Measurements from ENCODE around the gene VASP. TPM values are rescaled to one million over a fixed set of nuclear protein-coding genes. Genes with fewer than 3 reads are reported as not detected.
A peak's percentile ranks its signal among the peaks of the same experiment; 100 is the strongest.

The VASP gene
- polyA plus RNA-seq, 4 donors = 46.7 to 61.9 (median 48.8) TPM

- no peak for DNase-seq (ENCODE audit: low read depth in 4 of 4, low spot score in 2 of 4)
Measured at GRCh38 chr19:45547211-45547770, 40.0 kb downstream of the VASP start.

- DNase-seq (ENCODE audit: low read depth in 4 of 4, low spot score in 2 of 4) = no peak
Measured at GRCh38 chr19:45547965-45548609, 40.8 kb downstream of the VASP start.

GRCh38 chr19:45553464-45553863 is 46.2 kb downstream of the VASP start:
- peak in 3 of 4 donors; percentile 26 to 35 (median 32) for DNase-seq (ENCODE audit: low read depth in 4 of 4, low spot score in 2 of 4)

- no peak for DNase-seq (ENCODE audit: low read depth in 4 of 4, low spot score in 2 of 4)
Measured at GRCh38 chr19:45554481-45554880, 47.2 kb downstream of the VASP start.

GRCh38 chr19:45556835-45557234 is 49.6 kb downstream of the VASP start:
- no peak for DNase-seq (ENCODE audit: low read depth in 4 of 4, low spot score in 2 of 4)

GRCh38 chr19:45558399-45558878 is 51.2 kb downstream of the VASP start:
- DNase-seq (ENCODE audit: low read depth in 4 of 4, low spot score in 2 of 4) = peak in 3 of 4 donors; percentile 15 to 24 (median 23)

GRCh38 chr19:45560038-45560437 is 52.8 kb downstream of the VASP start:
- DNase-seq (ENCODE audit: low read depth in 4 of 4, low spot score in 2 of 4) = no peak

GRCh38 chr19:45560686-45561085 is 53.4 kb downstream of the VASP start:
- no peak for DNase-seq (ENCODE audit: low read depth in 4 of 4, low spot score in 2 of 4)

GRCh38 chr19:45564131-45564780 is 57.0 kb downstream of the VASP start:
- no peak for DNase-seq (ENCODE audit: low read depth in 4 of 4, low spot score in 2 of 4)

GRCh38 chr19:45567609-45568008 is 60.3 kb downstream of the VASP start:
- no peak for DNase-seq (ENCODE audit: low read depth in 4 of 4, low spot score in 2 of 4)

GRCh38 chr19:45568732-45569131 is 61.5 kb downstream of the VASP start:
- DNase-seq (ENCODE audit: low read depth in 4 of 4, low spot score in 2 of 4) = no peak

- no peak for DNase-seq (ENCODE audit: low read depth in 4 of 4, low spot score in 2 of 4)
Measured at GRCh38 chr19:45569619-45570421, 62.5 kb downstream of the VASP start.

GRCh38 chr19:45571457-45572220 is 64.4 kb downstream of the VASP start:
- DNase-seq (ENCODE audit: low read depth in 4 of 4, low spot score in 2 of 4) = no peak

GRCh38 chr19:45574526-45574925 is 67.2 kb downstream of the VASP start:
- no peak for DNase-seq (ENCODE audit: low read depth in 4 of 4, low spot score in 2 of 4)

GRCh38 chr19:45575216-45575615 is 67.9 kb downstream of the VASP start:
- DNase-seq (ENCODE audit: low read depth in 4 of 4, low spot score in 2 of 4) = no peak

Other genes with a start within 250 kb of the VASP start
- under 1 TPM; 0.29 to 0.88 (median 0.57) TPM for gene CKM, start 184.6 kb upstream of the VASP start, polyA plus RNA-seq (ENCODE audit: insufficient read length in 4 of 4)
- 1 to 10 TPM in 3 of 4 donors, under 1 TPM in 1; 0.93 to 2.5 (median 1.9) TPM for gene KLC3, start 166.7 kb upstream of the VASP start, polyA plus RNA-seq (ENCODE audit: insufficient read length in 4 of 4)
- 10 to 100 TPM; 31.8 to 44.1 (median 36.8) TPM for gene ERCC2, start 136.9 kb upstream of the VASP start, polyA plus RNA-seq (ENCODE audit: insufficient read length in 4 of 4)
- gene PPP1R13L, start 102.4 kb upstream of the VASP start, polyA plus RNA-seq (ENCODE audit: insufficient read length in 4 of 4) = 10 to 100 TPM in 2 of 4 donors, 1 to 10 TPM in 2; 7.5 to 16.5 (median 9.7) TPM
- gene POLR1G, start 100.8 kb upstream of the VASP start, polyA plus RNA-seq (ENCODE audit: insufficient read length in 4 of 4) = 1 to 10 TPM; 3.2 to 5.3 (median 4.1) TPM
- 10 to 100 TPM; 69.2 to 98.2 (median 91.8) TPM for gene ERCC1, start 83.6 kb upstream of the VASP start, polyA plus RNA-seq (ENCODE audit: insufficient read length in 4 of 4)
- gene FOSB, start 39.5 kb upstream of the VASP start, polyA plus RNA-seq (ENCODE audit: insufficient read length in 4 of 4) = 10 to 100 TPM in 2 of 4 donors, 1 to 10 TPM in 2; 3.2 to 83.2 (median 8.8) TPM
- 1 to 10 TPM; 7.2 to 9.6 (median 8.8) TPM for gene RTN2, start 10.4 kb upstream of the VASP start, polyA plus RNA-seq (ENCODE audit: insufficient read length in 4 of 4)
- gene PPM1N, start 9.0 kb upstream of the VASP start, polyA plus RNA-seq (ENCODE audit: insufficient read length in 4 of 4) = under 1 TPM; 0.22 to 0.62 (median 0.34) TPM
- gene OPA3, start 77.3 kb downstream of the VASP start, polyA plus RNA-seq (ENCODE audit: insufficient read length in 4 of 4) = 10 to 100 TPM in 3 of 4 donors, 1 to 10 TPM in 1; 9.7 to 13.3 (median 10.6) TPM
- 1 to 10 TPM; 3.7 to 5.4 (median 4.2) TPM for gene GPR4, start 94.7 kb downstream of the VASP start, polyA plus RNA-seq (ENCODE audit: insufficient read length in 4 of 4)
- gene EML2, start 131.9 kb downstream of the VASP start, polyA plus RNA-seq (ENCODE audit: insufficient read length in 4 of 4) = 10 to 100 TPM; 17.7 to 30.8 (median 23.5) TPM
- gene GIPR, start 160.7 kb downstream of the VASP start, polyA plus RNA-seq (ENCODE audit: insufficient read length in 4 of 4) = 1 to 10 TPM in 2 of 4 donors, under 1 TPM in 2; 0.59 to 1.8 (median 0.89) TPM
- gene SNRPD2, start 184.5 kb downstream of the VASP start, polyA plus RNA-seq (ENCODE audit: insufficient read length in 4 of 4) = 100 to 1,000 TPM; 268 to 441 (median 342) TPM
- 10 to 100 TPM in 2 of 4 donors, 1 to 10 TPM in 2; 7.2 to 13.5 (median 10.8) TPM for gene QPCTL, start 185.2 kb downstream of the VASP start, polyA plus RNA-seq (ENCODE audit: insufficient read length in 4 of 4)
- gene FBXO46, start 223.4 kb downstream of the VASP start, polyA plus RNA-seq (ENCODE audit: insufficient read length in 4 of 4) = 10 to 100 TPM; 10.7 to 24.0 (median 20.3) TPM
- gene MEIOSIN, start 226.0 kb downstream of the VASP start, polyA plus RNA-seq (ENCODE audit: insufficient read length in 4 of 4) = not detected

All from left renal cortex interstitium (tissue), 4 donors.